Activated CD8-positive, alpha-beta memory T cell treated with anti-CD3 and anti-CD28 coated beads for 48 hours (primary cell): ENCODE results near the gene CAPN5.

Source experiments
- DNase-seq, 3 experiments: peaks; one replicate each; pipeline ENCODE4 v3.0.0-alpha.2; 2020; ENCODE audit warnings: low read depth in 2 of 3, low spot score in 2 of 3

The CAPN5 gene

DNA sequence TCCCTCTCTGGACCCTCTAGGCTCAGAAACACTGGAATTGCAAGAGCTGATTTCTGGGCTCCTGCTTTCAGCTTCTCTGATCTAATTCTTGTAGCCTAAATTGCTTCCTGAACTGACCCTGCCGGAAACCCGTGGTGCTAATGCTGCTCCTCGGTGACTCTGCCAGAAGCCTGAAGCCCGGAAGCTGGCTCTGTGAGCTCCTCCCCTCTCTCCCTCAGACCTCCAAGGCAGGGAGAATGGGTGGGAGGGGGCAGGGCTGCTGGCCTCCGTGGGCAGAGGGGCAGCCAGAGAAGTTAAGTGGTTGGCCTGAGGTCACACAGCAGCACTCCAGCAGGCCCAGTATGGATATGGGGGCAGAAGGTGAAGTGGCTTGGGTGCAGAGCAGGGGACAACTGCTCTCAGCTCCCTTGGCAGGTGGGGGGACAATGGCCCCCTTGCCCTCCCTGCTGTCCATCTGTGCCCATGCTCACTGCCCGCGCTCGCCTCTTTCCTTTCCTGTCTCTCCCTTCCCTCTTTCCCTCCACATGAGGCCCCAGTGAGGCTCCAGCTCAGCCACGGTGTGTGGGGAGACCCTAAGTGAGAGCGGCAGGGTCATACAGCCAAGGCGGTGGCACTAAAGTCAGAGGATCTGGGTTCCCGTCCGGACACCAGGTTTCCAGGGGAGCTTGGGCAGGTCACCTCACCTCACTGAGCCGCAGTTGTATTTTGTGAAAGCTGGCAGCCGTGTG lies 16.2 kb downstream of the CAPN5 start:
- no peak for DNase-seq

- DNase-seq = no peak
These were observed 16.9 kb downstream of the CAPN5 start for GRCh38 chr11:77083566-77084245.

- no peak for DNase-seq
These were observed 17.9 kb downstream of the CAPN5 start for GRCh38 chr11:77084581-77085191.

GRCh38 chr11:77085652-77086051 lies 18.9 kb downstream of the CAPN5 start:
- DNase-seq = no peak

DNA sequence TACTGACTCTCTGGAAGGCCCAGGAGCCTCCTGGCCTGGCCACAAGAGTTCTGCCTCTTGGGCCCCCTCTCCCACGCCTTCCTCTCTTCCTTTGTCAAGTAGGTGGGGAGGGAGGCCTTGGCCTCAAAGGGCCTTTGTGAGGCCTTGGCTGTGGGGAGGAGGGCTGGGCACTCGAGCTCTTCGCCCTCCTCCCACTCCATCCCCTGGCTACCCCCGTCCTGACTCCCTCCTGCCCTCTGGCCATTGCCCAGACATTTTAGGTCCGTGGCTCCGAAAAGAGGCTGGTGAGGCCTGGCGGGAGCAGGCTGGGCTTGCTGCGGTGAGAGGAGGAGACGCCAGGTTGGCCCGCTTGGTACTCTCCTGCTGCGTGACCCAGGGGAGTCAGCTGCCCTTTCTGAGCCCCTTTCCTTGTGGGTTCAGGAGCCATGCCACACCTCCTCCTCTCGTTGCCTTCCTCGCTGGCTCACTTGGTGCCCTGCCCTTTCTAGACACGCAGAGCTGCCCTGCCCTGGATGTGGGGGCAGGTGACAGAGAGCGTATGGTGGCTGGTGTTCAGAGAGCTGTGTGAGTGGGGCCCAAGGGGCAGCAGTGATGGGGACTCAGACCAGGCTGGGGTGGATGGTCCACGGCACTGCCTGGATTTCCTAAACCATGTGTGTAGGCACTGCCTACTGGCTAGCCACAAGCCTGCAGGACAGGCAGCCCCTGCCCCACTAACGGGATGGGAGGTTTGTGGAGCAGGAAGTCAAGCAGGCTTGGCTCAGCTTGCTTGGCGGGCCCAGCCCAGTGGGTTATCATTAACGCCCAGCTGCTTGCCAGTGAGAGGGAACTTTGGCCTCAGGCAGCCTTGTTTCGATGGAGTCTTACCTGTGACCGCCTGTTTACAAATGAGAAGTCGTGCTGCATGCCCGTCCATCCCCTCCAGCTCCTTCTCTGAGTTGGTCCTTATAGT lies 20.0 kb downstream of the CAPN5 start:
- DNase-seq = no peak

GRCh38 chr11:77087723-77088225 lies 21.0 kb downstream of the CAPN5 start:
- no peak for DNase-seq

GRCh38 chr11:77088236-77089003 lies 21.6 kb downstream of the CAPN5 start:
- no peak for DNase-seq

GRCh38 chr11:77089004-77089545 lies 22.3 kb downstream of the CAPN5 start:
- no peak for DNase-seq

GRCh38 chr11:77090046-77090372 lies 23.2 kb downstream of the CAPN5 start:
- no peak for DNase-seq

- no peak for DNase-seq
These were observed 23.8 kb downstream of the CAPN5 start for GRCh38 chr11:77090373-77091111.

DNA sequence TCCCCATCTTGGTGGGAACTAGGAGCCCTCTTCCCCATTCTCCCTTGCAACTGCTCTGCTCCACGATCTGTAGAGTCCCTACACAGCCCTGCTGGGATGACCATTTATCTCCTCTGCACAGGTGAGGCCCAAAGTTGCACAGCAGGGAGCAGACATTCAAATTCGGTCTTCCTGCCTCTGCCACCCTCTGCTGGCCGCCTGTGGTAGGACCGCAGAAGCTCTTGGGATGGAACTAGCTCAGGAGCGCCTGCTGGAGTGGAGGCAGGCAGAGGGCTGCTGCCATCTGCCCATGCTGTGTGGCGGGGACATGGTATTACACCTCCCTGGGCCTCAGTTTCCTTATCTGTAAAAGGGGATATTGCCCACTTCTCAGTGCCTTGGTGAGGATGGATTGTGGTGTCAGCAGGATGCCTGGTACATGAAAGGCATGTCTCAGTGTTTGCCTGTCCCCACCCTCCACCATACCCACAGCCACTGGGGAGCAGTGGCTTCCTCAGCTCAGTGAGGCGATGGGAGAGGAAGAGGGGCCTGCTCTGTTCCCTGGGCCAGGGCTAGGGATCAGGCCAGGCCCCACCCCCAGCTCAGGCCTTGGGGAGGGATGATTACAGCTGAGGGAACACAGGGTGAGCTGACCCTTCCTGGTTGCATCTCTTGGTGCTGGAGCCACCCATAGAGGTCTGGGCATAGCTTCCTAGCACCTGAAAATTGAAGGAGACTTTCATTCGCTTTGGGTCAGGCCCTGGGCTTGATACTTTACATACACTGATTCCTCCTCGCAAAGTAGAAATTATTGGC lies 24.6 kb downstream of the CAPN5 start:
- DNase-seq = peak; percentile 33 to 48 (median 48)

DNA sequence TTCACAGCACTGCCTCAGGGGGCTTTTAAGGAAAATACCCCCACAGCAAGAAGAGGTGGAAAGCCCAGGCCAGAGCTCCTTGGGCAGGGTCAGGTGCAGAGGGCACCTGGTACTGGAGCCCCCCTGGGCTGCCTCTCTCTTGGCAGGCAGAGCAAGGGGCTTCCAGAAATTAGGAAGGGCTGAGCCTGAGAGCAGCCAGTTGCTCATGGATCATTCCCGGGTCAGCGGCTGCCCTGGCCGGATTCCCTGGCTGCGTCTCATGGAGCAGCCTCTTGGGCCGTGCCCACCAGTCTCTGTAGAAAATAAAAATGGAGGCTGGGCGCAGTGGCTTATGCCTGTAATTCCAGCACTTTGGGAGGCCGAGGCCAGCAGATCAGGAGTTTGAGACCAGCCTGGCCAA lies 25.6 kb downstream of the CAPN5 start:
- DNase-seq = no peak

GRCh38 chr11:77093056-77093891 lies 26.5 kb downstream of the CAPN5 start:
- no peak for DNase-seq

DNA sequence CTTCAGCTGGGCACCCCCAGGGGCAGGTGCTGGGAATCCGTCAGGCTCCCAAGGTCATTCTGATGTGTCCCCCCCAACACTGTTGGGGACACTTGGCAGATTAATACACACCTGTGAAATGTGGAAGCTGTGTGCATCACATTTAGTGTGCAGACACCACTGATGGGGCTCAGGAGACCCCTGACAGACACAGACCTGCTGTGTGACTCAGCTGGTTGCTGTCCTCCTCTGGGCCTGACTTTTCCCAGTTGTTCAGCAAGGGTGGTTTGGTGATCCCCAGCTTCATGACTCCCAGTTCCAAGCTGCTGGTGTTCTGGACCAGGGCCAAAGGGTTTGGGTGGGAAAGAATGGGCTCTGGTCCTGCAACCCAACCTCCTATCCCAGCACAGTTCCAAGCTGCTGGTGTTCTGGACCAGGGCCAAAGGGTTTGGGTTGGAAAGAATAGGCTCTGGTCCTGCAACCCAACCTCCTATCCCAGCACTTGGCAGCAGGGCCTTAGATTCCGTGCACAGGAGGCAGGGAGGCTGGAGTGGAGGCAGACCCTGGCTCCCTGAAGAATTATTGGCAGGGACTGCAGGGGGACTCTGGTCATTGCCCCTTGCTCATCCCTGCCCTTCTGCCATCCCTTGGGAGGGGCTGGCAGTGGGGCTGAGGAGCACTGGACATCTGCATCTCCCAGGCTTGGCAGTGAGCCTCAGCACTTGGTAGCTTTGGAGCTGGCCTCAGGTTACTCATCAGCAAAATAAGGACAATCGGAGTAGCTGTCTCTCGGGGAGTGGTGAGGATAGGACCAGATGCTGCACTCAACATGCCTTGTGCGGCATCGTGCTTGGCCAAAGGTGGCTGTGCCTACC lies 27.4 kb downstream of the CAPN5 start:
- no peak for DNase-seq

DNA sequence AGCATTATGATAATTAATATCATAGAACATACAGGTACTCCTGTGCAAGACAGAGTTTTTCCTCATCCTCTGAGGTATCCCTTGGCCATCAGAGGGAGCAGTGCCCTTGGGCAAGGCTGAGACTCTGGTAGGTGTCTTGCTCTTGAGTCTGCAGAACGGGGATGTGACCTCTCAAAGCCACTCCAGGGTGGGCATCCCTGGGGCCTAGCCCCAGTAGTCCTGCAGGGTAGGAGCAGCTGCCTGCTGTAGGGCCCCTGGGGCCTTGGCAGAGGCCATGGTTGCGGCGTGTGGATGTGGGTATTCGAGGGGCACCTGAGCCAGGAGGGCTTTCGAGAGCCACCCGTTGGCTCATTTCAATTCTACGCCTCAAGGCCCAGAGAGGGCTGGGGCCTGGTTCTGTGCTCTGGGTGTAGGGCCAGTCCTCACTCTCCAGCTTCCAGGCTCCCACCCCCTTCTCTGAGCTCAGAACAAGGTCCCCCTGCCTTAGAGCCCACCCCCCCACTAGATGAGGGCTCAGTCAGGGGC lies 28.1 kb downstream of the CAPN5 start:
- DNase-seq = no peak
